Measurements from ENCODE around the gene POMP. TPM values are rescaled to one million over a fixed set of nuclear protein-coding genes. Genes with fewer than 3 reads are reported as not detected.
"Not testable (repeated sequence)": the region's sequence is repeated elsewhere in the genome, so short reads cannot be mapped to it uniquely, and the experiment has no call there.

Gene POMP
- total RNA-seq, 1 experiment from 2014 or later = 203 TPM

GRCh38 chr13:28654276-28654675 is 4.7 kb upstream of the POMP start:
- no peak for DNase-seq
- H3K27me3 ChIP-seq = no peaks in the 10 kb centered on the region
- H3K4me3 ChIP-seq = no peak overlapping the region
- H3K36me3 ChIP-seq = no peaks in the 10 kb centered on the region
- no peaks in the 10 kb centered on the region for H3K4me1 ChIP-seq
- H3K9me3 ChIP-seq (replicated peaks) = no peaks in the 10 kb centered on the region
- no peak overlapping the region for H3K27ac ChIP-seq

- Histone ChIP-seq H3K36me3 (no peaks in the 10 kb centered on the region), H3K27ac (no peak overlapping the region), H3K4me3 (no peak overlapping the region), H3K9me3 (replicated peaks) (no peaks in the 10 kb centered on the region), H3K27me3 (no peaks in the 10 kb centered on the region), H3K4me1 (no peaks in the 10 kb centered on the region)
- no peak for DNase-seq
Measured at GRCh38 chr13:28655561-28655960, 3.4 kb upstream of the POMP start.

GRCh38 chr13:28657784-28658538 is 969 bp upstream of the POMP start:
- peak overlapping the region; percentile 77 for H3K27ac ChIP-seq
- no peaks in the 10 kb centered on the region for H3K9me3 ChIP-seq (replicated peaks)
- peak in 1 of 2 experiments; percentile 18 for DNase-seq
- H3K36me3 ChIP-seq = peaks cover 11% of the 10 kb centered on the region
- H3K4me3 ChIP-seq = peak overlapping the region; percentile 94
- H3K4me1 ChIP-seq = no peaks in the 10 kb centered on the region
- H3K27me3 ChIP-seq = no peaks in the 10 kb centered on the region

- DNase-seq = peak in 1 of 2 experiments; percentile 13
- peak overlapping the region; percentile 94 for H3K4me3 ChIP-seq
- H3K27ac ChIP-seq = peak overlapping the region; percentile 77
- H3K36me3 ChIP-seq = peaks cover 16% of the 10 kb centered on the region
- H3K9me3 ChIP-seq (replicated peaks) = no peaks in the 10 kb centered on the region
- no peaks in the 10 kb centered on the region for H3K27me3 ChIP-seq
- no peaks in the 10 kb centered on the region for H3K4me1 ChIP-seq
Measured at GRCh38 chr13:28658539-28658795, 463 bp upstream of the POMP start.

- H3K36me3 ChIP-seq = peaks cover 25% of the 10 kb centered on the region
- H3K27me3 ChIP-seq = no peaks in the 10 kb centered on the region
- no peak for DNase-seq
- peak overlapping the region; percentile 77 for H3K27ac ChIP-seq
- no peaks in the 10 kb centered on the region for H3K9me3 ChIP-seq (replicated peaks)
- H3K4me3 ChIP-seq = peak overlapping the region; percentile 94
- H3K4me1 ChIP-seq = no peaks in the 10 kb centered on the region
Measured at GRCh38 chr13:28659621-28659970, 666 bp downstream of the POMP start.

- no peak for DNase-seq
- no peak overlapping the region for H3K27ac ChIP-seq
- no peak overlapping the region for H3K4me3 ChIP-seq
- H3K27me3 ChIP-seq = no peaks in the 10 kb centered on the region
- H3K9me3 ChIP-seq (replicated peaks) = no peaks in the 10 kb centered on the region
- H3K4me1 ChIP-seq = no peaks in the 10 kb centered on the region
- peaks cover 98% of the 10 kb centered on the region for H3K36me3 ChIP-seq
Measured at GRCh38 chr13:28666897-28667488, 8.1 kb downstream of the POMP start.

GRCh38 chr13:28671126-28671792 is 12.3 kb downstream of the POMP start:
- Histone ChIP-seq H3K27me3 (no peaks in the 10 kb centered on the region), H3K4me3 (no peak overlapping the region), H3K9me3 (replicated peaks) (no peaks in the 10 kb centered on the region), H3K36me3 (peaks cover 98% of the 10 kb centered on the region), H3K4me1 (no peaks in the 10 kb centered on the region), H3K27ac (no peak overlapping the region)
- no peak for DNase-seq

GRCh38 chr13:28678809-28679208 is 19.9 kb downstream of the POMP start:
- no peaks in the 10 kb centered on the region for H3K27me3 ChIP-seq
- no peak for DNase-seq
- no peak overlapping the region for H3K4me3 ChIP-seq
- H3K27ac ChIP-seq = no peak overlapping the region
- H3K9me3 ChIP-seq (replicated peaks) = no peaks in the 10 kb centered on the region
- H3K4me1 ChIP-seq = no peaks in the 10 kb centered on the region
- H3K36me3 ChIP-seq = peaks cover 50% of the 10 kb centered on the region

GRCh38 chr13:28679628-28680027 is 20.7 kb downstream of the POMP start:
- Histone ChIP-seq H3K9me3 (replicated peaks) (no peaks in the 10 kb centered on the region), H3K4me3 (no peak overlapping the region), H3K4me1 (no peaks in the 10 kb centered on the region), H3K27ac (no peak overlapping the region), H3K27me3 (no peaks in the 10 kb centered on the region), H3K36me3 (peaks cover 42% of the 10 kb centered on the region)
- peak in 1 of 2 experiments; percentile 35 for DNase-seq

- peaks cover 33% of the 10 kb centered on the region for H3K36me3 ChIP-seq
Measured at GRCh38 chr13:28680541-28680940, 21.6 kb downstream of the POMP start.

GRCh38 chr13:28683169-28683568 is 24.2 kb downstream of the POMP start:
- DNase-seq, H3K36me3 ChIP-seq, H3K4me1 ChIP-seq, H3K27ac ChIP-seq, H3K27me3 ChIP-seq, H3K4me3 ChIP-seq: not testable (repeated sequence)
- peaks cover 11% of the 10 kb centered on the region; the same call in 1 of the 2 replicates for H3K9me3 ChIP-seq (replicated peaks)

More at GRCh38 chr13:28680541-28680940, 21.6 kb downstream of the POMP start:
- Histone ChIP-seq H3K4me3 (no peak overlapping the region), H3K27me3 (no peaks in the 10 kb centered on the region), H3K27ac (no peak overlapping the region), H3K4me1 (no peaks in the 10 kb centered on the region), H3K9me3 (replicated peaks) (0 out of 2 replicates have a peak, but pooled peaks cover under 1% of the 10 kb centered on the region)
- no peak for DNase-seq

- no peak overlapping the region for H3K4me3 ChIP-seq
- no peaks in the 10 kb centered on the region; the same call in 1 of the 2 replicates for H3K36me3 ChIP-seq
- no peak for DNase-seq
- H3K4me1 ChIP-seq = no peaks in the 10 kb centered on the region
- H3K27me3 ChIP-seq = no peaks in the 10 kb centered on the region
- H3K9me3 ChIP-seq (replicated peaks) = peaks cover 21% of the 10 kb centered on the region; the same call in 1 of the 2 replicates
- no peak overlapping the region for H3K27ac ChIP-seq
Measured at GRCh38 chr13:28684257-28684656, 25.3 kb downstream of the POMP start.

GRCh38 chr13:28685114-28685513 is 26.2 kb downstream of the POMP start:
- no peak overlapping the region for H3K4me3 ChIP-seq
- H3K27ac ChIP-seq = no peak overlapping the region
- H3K36me3 ChIP-seq = no peaks in the 10 kb centered on the region
- H3K4me1 ChIP-seq = no peaks in the 10 kb centered on the region
- H3K9me3 ChIP-seq (replicated peaks) = peaks cover 22% of the 10 kb centered on the region; the same call in 1 of the 2 replicates
- no peaks in the 10 kb centered on the region for H3K27me3 ChIP-seq
- no peak for DNase-seq

GRCh38 chr13:28685892-28686291 is 27.0 kb downstream of the POMP start:
- H3K36me3 ChIP-seq = no peaks in the 10 kb centered on the region
- H3K9me3 ChIP-seq (replicated peaks) = peaks cover 22% of the 10 kb centered on the region; the same call in 1 of the 2 replicates
- no peak overlapping the region for H3K27ac ChIP-seq
- no peak for DNase-seq
- no peaks in the 10 kb centered on the region for H3K27me3 ChIP-seq
- no peak overlapping the region for H3K4me3 ChIP-seq
- H3K4me1 ChIP-seq = no peaks in the 10 kb centered on the region
